ENCODE measurements around the gene HLA-C. TPM values are rescaled to one million over a fixed set of nuclear protein-coding genes. Genes with fewer than 3 reads are reported as not detected.
"Not testable (repeated sequence)": the region's sequence is repeated elsewhere in the genome, so short reads cannot be mapped to it uniquely, and the experiment has no call there.

Gene HLA-C
- 237 TPM for total RNA-seq
- long read RNA-seq, transcript HLA-C-208 (6 exons, 1,880 nt) = minor isoform, 28 of 360 reads
- long read RNA-seq, transcript HLA-C-201 (8 exons, 1,536 nt) = major isoform, 271 of 360 reads
- long read RNA-seq, partial matches to known transcripts = 32 of 360 reads
- long read RNA-seq, other reads (novel, unspliced or antisense) = 29 of 360 reads

- intact Hi-C loops (cut with DNase I) = loop anchor here (2.0 to 5.0 kb wide), 2 partner anchors 73 to 86 kb away; partner anchors contain the start of gene HLA-B
- peak; percentile 95 for DNase-seq (ENCODE audit: low spot score)
Observed at GRCh38 chr6:31271641-31272357, at the start of gene HLA-C. Gene HLA-C (minus strand): TSS chr6:31272092. CDS start chr6:31272071, 21 bp downstream.

GRCh38 chr6:31321005-31321707 lies 49.3 kb upstream of the HLA-C start:
- DNase-seq (ENCODE audit: low spot score) = no peak
- intact Hi-C loops (cut with DNase I) = no loop called here

- intact Hi-C loops (cut with DNase I) = no loop called here
Observed at GRCh38 chr6:31317036-31317435, 45.1 kb upstream of the HLA-C start.

GRCh38 chr6:31309641-31310040 lies 37.7 kb upstream of the HLA-C start:
- no peak for DNase-seq (ENCODE audit: low spot score)
- intact Hi-C loops (cut with DNase I) = no loop called here

More at GRCh38 chr6:31317036-31317435, 45.1 kb upstream of the HLA-C start:
- no peak for DNase-seq (ENCODE audit: low spot score)

GRCh38 chr6:31308845-31309175 lies 36.9 kb upstream of the HLA-C start:
- no peak for DNase-seq (ENCODE audit: low spot score)
- intact Hi-C loops (cut with DNase I) = no loop called here

- DNase-seq (ENCODE audit: low spot score) = peak; percentile 85
- intact Hi-C loops (cut with DNase I) = no loop called here
Observed at GRCh38 chr6:31308050-31308844, 36.4 kb upstream of the HLA-C start.

- intact Hi-C loops (cut with DNase I) = no loop called here
- DNase-seq (ENCODE audit: low spot score) = no peak
Observed at GRCh38 chr6:31307669-31308049, 35.8 kb upstream of the HLA-C start.

GRCh38 chr6:31305703-31306219 lies 33.9 kb upstream of the HLA-C start:
- intact Hi-C loops (cut with DNase I) = no loop called here
- DNase-seq (ENCODE audit: low spot score) = no peak

- intact Hi-C loops (cut with DNase I) = no loop called here
- no peak for DNase-seq (ENCODE audit: low spot score)
Observed at GRCh38 chr6:31304683-31305082, 32.8 kb upstream of the HLA-C start.

GRCh38 chr6:31300797-31301196 lies 28.9 kb upstream of the HLA-C start:
- DNase-seq (ENCODE audit: low spot score) = no peak
- intact Hi-C loops (cut with DNase I) = no loop called here

- intact Hi-C loops (cut with DNase I) = no loop called here
Observed at GRCh38 chr6:31299947-31300346, 28.1 kb upstream of the HLA-C start.

GRCh38 chr6:31299511-31299910 lies 27.6 kb upstream of the HLA-C start:
- DNase-seq (ENCODE audit: low spot score) = no peak
- intact Hi-C loops (cut with DNase I) = no loop called here

More at GRCh38 chr6:31299947-31300346, 28.1 kb upstream of the HLA-C start:
- no peak for DNase-seq (ENCODE audit: low spot score)

- intact Hi-C loops (cut with DNase I) = no loop called here
- DNase-seq (ENCODE audit: low spot score) = no peak
Observed at GRCh38 chr6:31294056-31294455, 22.2 kb upstream of the HLA-C start.

- intact Hi-C loops (cut with DNase I) = no loop called here
- no peak for DNase-seq (ENCODE audit: low spot score)
Observed at GRCh38 chr6:31293343-31293742, 21.5 kb upstream of the HLA-C start.

GRCh38 chr6:31289788-31290187 lies 17.9 kb upstream of the HLA-C start:
- intact Hi-C loops (cut with DNase I) = no loop called here

GRCh38 chr6:31287619-31288018 lies 15.7 kb upstream of the HLA-C start:
- DNase-seq (ENCODE audit: low spot score) = no peak
- intact Hi-C loops (cut with DNase I) = no loop called here

More at GRCh38 chr6:31289788-31290187, 17.9 kb upstream of the HLA-C start:
- no peak for DNase-seq (ENCODE audit: low spot score)

GRCh38 chr6:31285982-31286381 lies 14.1 kb upstream of the HLA-C start:
- intact Hi-C loops (cut with DNase I) = no loop called here
- DNase-seq (ENCODE audit: low spot score) = no peak

- intact Hi-C loops (cut with DNase I) = no loop called here
- DNase-seq (ENCODE audit: low spot score) = no peak
Observed at GRCh38 chr6:31285486-31285885, 13.6 kb upstream of the HLA-C start.

GRCh38 chr6:31279647-31280046 lies 7.8 kb upstream of the HLA-C start:
- intact Hi-C loops (cut with DNase I); DNase-seq (ENCODE audit: low spot score): not testable (repeated sequence)
